Midbrain (tissue), 1 donor: Measurements from ENCODE around the gene ADAMTS14.

Source experiments
- DNase-seq: peaks from one replicate; lab custom pipeline; 2025; lab: John Stamatoyannopoulos, UW

Gene ADAMTS14

DNA sequence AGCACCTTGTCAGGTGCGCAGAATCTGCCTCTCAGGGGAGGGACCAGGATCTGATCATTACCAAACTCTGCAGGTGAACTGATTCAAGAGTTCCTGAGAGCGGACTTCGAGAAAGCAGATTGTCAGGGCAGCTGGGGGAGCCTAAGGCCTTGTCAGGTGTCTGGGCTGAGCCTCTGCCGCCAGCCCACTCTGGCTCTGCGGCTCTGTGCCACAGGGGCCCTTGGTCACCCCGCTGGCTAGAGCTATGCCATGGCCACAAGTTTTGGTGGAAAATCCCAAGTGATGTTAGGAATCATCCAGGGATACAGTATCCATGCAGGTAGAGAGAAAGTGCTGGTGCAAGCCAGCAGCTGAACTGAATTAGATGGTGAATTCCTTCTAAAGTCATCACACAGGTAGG, 4.2 kb downstream of the ADAMTS14 start:
- DNase-seq: no peak

DNA sequence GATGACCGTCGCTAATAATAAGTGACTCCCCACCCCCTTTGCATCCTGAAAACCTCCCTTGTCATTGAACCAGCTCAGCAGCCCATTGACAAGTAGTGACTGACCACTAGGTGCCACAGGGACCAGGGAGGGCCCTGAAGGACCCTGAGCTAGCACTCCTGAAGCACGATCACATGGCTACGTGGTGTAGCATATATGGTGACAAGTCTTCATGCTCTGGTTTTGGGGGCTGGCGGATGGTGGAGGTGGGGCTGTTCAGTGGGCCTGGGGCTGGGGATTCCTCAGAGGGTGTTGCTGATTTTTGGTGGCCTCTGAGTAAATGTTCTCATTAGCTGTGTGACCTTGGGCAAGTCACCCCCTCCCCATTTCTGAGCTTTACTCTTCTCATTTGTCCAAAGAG, 4.7 kb downstream of the ADAMTS14 start:
- no peak for DNase-seq

DNA sequence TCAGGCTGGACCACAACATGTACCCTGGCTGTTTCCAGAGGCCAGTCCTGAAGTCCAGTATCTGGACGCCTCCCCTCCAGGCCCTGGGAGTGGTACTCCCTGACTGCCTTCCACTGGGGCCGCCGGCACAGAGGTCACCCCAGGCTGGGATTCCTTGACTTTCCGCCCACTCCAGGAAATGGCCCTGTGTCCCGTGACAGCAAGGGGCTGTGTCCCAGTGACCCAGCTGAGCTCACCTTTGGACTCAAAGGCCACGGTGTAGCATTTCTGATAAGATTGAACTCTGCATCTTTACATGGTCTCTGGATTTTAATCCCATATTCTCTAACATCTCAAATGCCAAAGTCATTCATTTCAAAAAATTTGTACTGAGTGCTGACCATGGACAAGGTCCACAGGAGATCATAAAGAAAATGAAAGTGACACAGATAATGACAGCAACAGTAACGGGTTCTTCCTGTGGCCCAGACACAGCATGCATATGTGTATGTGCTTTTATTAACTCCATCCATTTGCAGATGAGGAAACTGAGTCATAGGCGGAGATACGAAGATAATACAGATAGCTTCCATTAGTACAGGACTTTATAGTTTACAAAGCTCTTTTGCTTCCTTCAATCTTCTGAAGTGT, 5.4 kb downstream of the ADAMTS14 start:
- no peak for DNase-seq

- no peak for DNase-seq
These were observed 5.9 kb downstream of the ADAMTS14 start for GRCh38 chr10:70678250-70678635.

DNA sequence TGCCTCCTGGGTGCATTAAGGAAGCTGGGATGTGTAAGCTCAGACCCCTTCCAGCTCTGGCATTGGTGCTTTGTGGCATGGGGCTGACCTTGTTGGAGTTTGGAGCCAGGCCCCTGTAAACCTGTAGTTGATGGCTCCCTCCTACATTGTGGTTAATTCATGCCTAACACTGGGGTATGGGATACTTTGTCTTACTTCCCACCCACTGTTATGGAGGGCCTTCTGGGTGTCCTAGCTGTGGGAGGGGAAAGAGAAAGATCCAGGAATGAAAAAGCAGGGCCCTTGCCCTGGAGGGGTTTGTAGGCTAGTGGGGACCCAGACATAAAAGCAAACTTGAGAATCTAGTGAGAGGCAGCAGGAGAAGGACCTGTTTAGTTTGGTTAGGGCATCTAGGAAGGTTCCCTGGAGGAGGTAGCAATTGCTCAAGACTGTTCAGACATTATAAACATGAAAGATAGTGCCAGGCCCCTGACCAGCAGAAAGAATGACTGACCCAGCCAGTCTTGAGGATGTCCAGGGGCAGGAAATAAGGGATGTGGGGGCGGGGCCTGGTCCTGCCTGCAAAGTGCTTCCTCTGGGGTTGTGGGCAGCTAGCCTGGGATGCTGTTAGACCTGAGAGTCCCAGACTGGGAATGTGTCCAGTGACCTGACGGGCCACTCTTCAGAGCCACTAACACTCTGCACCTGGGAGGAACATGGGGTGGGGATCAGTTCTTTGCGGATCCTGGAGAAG, 6.6 kb downstream of the ADAMTS14 start:
- DNase-seq: no peak

- DNase-seq: no peak
These were observed 7.2 kb downstream of the ADAMTS14 start for GRCh38 chr10:70679498-70679897.

GRCh38 chr10:70680899-70681730, 8.8 kb downstream of the ADAMTS14 start:
- no peak for DNase-seq

- no peak for DNase-seq
These were observed 9.4 kb downstream of the ADAMTS14 start for GRCh38 chr10:70681731-70682005.

GRCh38 chr10:70682920-70683600, 10.8 kb downstream of the ADAMTS14 start:
- no peak for DNase-seq

- DNase-seq: no peak
These were observed 11.3 kb downstream of the ADAMTS14 start for GRCh38 chr10:70683601-70683934.

DNA sequence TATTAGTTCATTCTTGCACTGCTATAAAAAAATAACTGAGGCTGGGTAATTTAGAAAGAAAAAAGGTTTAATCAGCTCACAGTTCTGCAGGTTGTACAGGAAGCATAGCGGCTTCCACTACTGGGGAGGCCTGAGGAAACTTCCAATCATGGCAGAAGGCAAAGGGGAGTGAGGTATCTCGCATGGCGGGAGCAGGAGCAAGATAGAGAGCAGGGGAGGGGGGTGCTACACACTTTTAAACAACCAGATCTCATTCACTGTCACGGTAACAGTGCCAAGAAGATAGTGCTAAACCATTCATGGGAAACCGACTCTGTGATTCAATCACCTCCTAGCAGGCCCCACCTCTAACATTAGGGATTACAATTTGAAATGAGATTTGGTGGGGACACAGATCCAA, 11.6 kb downstream of the ADAMTS14 start:
- no peak for DNase-seq

DNA sequence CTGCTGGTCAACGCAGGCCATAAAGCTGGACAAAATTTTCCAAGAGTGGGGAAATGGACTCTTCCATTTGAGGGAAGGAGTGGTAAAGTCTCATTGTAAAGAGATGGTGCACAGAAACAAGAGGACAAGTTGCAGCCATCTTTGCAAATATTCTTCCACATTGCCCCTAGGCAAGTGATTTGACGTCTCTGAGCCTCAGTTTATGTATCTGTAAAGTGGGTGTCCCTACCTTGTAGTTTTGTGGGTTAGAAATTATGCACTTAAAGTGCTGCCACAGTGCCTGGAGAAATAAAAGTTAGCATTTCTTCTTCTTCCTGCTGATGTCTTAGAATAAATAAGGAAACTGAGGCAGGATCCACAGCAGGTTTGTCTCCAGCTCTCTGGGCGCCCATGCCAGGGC, 12.1 kb downstream of the ADAMTS14 start:
- DNase-seq: no peak

GRCh38 chr10:70684839-70685454, 12.6 kb downstream of the ADAMTS14 start:
- no peak for DNase-seq

GRCh38 chr10:70685455-70685911, 13.2 kb downstream of the ADAMTS14 start:
- no peak for DNase-seq

DNA sequence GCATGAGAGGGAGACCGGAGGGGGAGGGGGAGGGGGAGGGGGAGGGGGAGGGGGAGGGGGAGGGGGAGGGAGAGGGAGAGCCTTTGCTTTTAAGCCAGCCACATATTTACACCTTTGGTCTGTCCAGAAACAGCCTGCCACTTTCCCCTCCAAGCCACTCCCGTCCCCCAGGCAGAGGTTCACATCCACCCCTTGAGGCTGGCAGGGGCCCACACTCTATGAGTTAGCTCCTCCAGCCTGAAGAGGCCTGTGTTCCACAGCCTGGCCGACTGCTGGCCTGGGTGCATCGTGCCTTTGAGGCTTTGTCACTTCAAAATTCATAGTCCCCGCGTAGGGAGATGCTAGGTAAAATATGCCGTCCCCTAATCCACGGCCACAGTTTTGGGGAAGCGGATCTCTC, 16.5 kb downstream of the ADAMTS14 start:
- DNase-seq: no peak

DNA sequence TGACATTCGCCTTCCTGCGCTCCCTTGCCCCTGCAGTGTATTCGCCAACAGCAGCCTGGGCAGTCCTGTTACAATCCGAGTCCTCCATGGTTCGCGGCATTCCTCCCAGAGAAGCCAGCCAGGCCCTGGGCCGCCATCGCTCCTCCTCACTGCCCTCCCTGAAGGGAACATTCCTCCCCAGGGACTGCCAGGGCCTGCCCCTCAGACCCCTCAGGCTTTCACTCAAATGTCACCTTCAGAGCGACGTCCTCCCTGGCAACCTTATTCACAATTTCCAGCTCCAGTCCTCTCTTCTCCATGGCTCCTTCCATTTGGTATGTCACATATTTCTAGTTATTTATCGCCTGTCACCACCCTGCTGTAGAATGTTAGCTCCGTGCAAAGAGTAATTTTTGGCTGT, 17.4 kb downstream of the ADAMTS14 start:
- DNase-seq: no peak

DNA sequence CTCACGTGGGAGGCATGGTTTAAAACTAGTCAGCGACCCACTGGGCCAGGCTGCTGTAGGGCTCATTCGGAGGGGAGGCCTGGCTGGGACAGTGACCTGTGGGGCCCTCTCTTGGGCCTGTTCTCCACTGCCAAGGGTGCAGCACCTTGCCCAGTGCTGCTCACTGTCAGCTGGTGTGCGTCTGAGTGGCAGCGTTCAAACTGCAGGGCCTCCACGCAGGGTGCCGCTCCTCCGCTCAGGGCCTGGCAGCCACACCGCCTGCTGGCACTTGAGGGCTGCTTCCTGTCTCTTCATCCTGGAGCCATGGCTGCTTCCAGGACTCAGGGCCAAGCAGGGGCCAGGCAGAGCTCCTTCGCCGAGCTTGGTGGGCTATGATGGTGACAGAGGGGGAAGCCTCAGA, 18.3 kb downstream of the ADAMTS14 start:
- no peak for DNase-seq

GRCh38 chr10:70691611-70692010, 19.3 kb downstream of the ADAMTS14 start:
- no peak for DNase-seq

GRCh38 chr10:70692043-70692603, 19.8 kb downstream of the ADAMTS14 start:
- DNase-seq: no peak

GRCh38 chr10:70693619-70694335, 21.5 kb downstream of the ADAMTS14 start:
- DNase-seq: no peak

GRCh38 chr10:70694418-70695141, 22.3 kb downstream of the ADAMTS14 start:
- DNase-seq: no peak
